A549 (cell line): Measurements from ENCODE around the gene AMIGO3.

ENCODE experiments used
- CTCF ChIP-seq: fragments of >200 bp; sonication (Bioruptor Twin); formaldehyde crosslinking; IDR thresholded peaks from 3 replicates; pipeline ENCODE4 v1.5.1; 2016
- ELK1 ChIP-seq: fragments of 150-350 bp; IDR thresholded peaks from 2 replicates; pipeline ENCODE4 v1.6.1; 2014; ENCODE audit warnings: low read depth, mild to moderate bottlenecking, low read length
- EP300 ChIP-seq, 2 experiments: fragments of >200 bp; sonication (Bioruptor Twin); formaldehyde crosslinking; IDR thresholded peaks; 2 replicates in 1 of 2; 3 replicates in 1 of 2; pipeline ENCODE4 v1.6.1; 2016 to 2017
- HOXA7 ChIP-seq: fragments of 250-450 bp; sonication (Bioruptor Pico); IDR thresholded peaks from 2 replicates; pipeline ENCODE4 v1.5.0; 2020; ENCODE audit warnings: mild to moderate bottlenecking, moderate library complexity
- MYC ChIP-seq: IDR thresholded peaks from 2 replicates; pipeline ENCODE4 v1.6.1; 2012; ENCODE audit warnings: mild to moderate bottlenecking, inconsistent platforms, low read length, improper control_type of control experiment, borderline replicate concordance
- POLR2A ChIP-seq: IDR thresholded peaks from 2 replicates; pipeline ENCODE4 v1.6.1; 2012; ENCODE audit warnings: mild to moderate bottlenecking, low read length
- RFX5 ChIP-seq: fragments of 450-650 bp; IDR thresholded peaks from 2 replicates; pipeline ENCODE4 v1.7.1; 2014; ENCODE audit warnings: antibody characterized with exemption, mild to moderate bottlenecking, moderate library complexity
- RNF2 ChIP-seq: fragments of 200-600 bp; sonication (generic); IDR thresholded peaks from 2 replicates; pipeline ENCODE4 v1.6.1; 2016; ENCODE audit warnings: low read depth, mild to moderate bottlenecking, antibody characterized with exemption, moderate library complexity, borderline replicate concordance

GRCh38 chr3:49712631-49713317 lies 6.7 kb downstream of the AMIGO3 start:
- no peak for TF ChIP-seq POLR2A
- no peak for TF ChIP-seq EP300 (IDR thresholded peaks at IDR 0.05)
- TF ChIP-seq MYC, result no peak
- TF ChIP-seq CTCF, result no peak
- TF ChIP-seq HOXA7, result no peak
- no peak for TF ChIP-seq ELK1
- no peak for TF ChIP-seq RFX5
- TF ChIP-seq RNF2, result no peak
